NCI-H524 treated with DMSO at 0.1 percent for 48 hours (cell line): ENCODE measurements around the gene CENPM.

Experiments used
- DNase-seq: peaks from one replicate; lab custom pipeline; 2025; lab: John Stamatoyannopoulos, UW

Gene CENPM

GRCh38 chr22:41913842-41914534 lies 33.0 kb downstream of the CENPM start:
- no peak for DNase-seq

DNA sequence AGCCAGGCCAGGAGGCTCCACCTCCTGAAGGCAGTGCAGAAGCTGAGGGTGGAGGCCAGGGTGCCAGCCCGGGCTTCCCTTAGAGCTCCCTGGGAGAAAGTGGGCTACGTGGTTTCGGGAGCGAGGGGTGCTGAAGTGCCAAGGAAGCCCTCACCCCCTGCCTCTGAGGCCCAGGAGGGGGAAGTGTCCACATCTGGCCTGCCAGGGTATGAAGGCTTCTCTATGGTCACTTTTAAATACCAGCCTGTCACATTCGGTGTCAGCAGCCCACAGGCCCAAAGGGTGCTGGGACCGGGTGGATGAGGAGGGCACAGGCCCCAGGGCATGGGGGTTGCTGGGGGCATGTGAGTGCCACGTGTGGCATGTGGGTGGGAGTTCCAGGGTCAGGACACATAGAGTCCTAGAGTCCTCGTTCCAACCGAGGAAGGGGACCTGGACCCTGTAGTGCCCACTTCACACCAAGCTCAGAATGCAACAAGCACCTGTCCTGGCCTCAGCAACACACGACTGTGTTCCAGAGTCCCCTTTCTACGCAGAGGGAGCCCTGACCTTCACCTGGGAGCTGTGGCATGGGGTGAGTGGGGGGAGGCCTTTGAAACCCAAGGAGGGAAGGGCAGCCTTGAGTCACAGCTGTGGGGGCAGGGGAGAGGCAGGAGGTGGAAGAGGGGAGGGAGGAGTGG lies 33.8 kb downstream of the CENPM start:
- DNase-seq: no peak

DNA sequence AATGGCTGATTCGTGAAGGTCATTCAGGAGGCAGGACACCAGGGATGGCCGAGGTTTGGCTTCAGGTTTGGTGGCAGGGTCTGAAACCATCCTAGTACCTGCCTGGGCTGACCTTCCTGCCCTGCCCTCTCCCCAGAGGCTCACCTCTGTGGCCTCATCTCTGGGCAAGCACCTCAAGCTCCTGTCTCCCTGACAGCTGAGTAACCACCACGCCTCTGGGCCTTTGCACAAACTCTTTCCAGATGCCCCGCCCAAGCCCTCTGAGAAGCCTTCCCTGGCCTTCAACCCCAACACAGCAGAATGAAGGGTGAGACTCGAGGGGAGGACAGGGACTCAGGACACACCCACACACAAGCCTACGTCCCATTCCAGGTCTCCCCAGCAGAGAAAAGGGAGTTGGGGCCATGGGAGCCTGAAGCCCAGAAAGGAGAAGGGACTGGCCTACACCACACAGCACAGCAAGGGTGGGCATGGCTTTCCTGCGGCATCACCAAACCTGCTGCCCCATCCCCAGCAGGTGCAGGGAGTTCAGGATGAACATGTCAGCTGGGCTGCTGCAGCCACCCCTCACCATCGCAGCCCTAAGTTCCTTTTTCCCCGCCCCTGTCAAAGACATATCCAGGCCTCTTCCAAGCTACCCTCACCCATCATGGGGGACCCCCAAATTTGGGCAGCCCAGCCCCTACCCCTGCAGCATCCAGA lies 34.5 kb downstream of the CENPM start:
- no peak for DNase-seq

DNA sequence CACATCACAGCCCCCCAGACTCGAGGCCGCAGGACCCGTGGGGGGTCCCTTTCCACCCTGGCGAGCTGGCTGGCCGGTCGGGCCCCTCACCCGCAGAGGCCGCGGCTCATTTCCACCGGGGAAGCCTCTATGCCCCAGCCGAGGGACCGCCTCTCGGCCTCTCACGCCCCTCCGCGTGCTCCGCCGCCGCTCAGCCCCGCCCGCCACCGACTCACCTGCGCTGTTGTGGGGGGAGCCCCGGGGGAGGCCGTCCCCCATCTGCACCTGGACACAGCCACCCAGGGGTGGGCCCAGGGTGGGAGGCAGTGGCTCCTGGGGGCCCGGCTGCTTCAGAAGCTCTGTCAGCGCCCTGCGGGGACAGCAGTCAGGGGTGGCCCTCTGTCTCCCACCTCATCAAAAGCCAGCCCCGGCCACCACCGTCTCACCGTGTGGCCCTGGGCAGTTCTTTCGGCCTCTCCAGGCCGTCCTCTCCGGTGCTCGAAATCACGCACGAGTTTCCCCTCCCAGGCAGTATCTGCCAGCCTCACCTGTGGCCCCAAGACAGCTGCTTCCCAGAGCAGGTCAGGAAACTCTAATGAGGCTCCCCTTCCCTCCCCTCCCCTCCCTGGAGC lies 35.8 kb downstream of the CENPM start:
- no peak for DNase-seq

DNA sequence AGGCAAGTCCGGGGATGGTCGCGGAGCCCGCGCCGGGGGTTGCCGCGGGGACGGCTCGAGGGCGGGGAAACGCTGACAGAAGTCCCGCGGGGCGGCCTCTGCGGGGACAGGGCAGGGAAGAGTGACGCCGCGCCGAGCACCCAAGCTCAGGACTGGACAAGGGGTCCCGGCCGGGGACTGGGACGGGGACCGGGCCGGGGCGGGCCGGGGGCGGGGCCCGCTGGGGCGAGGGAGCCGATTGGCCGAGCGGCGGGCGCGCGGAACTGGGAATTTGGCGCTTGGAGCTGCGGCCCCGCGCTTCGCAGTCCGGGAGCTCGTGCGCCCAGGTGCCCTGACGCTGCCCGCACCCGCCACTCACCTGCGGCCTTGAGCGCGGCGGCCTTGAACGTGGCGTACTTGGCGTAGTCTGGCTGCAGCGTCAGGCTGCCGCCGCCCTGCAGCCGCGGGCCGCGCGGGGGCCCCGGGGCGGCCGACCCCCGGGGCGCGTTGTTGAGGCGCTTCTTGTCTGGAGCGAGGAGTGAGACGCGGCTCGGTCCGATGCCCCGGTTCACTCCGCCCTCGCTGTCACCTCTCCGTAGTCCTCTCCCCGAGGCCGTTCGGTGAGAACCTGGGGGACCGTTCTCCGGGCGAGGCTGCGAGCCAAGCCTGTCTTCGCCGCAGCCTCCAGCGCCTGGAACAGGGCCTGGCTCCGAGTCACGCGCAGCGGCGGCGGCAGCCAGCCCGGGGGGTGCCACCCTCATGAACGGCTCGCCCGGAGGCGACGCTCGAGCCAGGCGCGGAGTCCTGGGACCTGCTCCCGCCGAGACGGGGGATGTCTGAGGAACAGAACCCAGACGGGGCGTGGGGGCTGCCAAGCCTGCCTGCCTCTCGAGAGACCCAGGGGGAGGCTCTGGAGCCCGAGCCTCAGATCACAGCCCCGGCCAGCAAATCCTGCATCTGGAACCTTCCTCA lies 36.6 kb downstream of the CENPM start:
- no peak for DNase-seq

GRCh38 chr22:41909310-41910049 lies 37.5 kb downstream of the CENPM start:
- DNase-seq: no peak

- DNase-seq: no peak
These were observed 38.3 kb downstream of the CENPM start for GRCh38 chr22:41908411-41909309.

GRCh38 chr22:41907436-41908401 lies 39.2 kb downstream of the CENPM start:
- no peak for DNase-seq

GRCh38 chr22:41906822-41907221 lies 40.1 kb downstream of the CENPM start:
- no peak for DNase-seq

DNA sequence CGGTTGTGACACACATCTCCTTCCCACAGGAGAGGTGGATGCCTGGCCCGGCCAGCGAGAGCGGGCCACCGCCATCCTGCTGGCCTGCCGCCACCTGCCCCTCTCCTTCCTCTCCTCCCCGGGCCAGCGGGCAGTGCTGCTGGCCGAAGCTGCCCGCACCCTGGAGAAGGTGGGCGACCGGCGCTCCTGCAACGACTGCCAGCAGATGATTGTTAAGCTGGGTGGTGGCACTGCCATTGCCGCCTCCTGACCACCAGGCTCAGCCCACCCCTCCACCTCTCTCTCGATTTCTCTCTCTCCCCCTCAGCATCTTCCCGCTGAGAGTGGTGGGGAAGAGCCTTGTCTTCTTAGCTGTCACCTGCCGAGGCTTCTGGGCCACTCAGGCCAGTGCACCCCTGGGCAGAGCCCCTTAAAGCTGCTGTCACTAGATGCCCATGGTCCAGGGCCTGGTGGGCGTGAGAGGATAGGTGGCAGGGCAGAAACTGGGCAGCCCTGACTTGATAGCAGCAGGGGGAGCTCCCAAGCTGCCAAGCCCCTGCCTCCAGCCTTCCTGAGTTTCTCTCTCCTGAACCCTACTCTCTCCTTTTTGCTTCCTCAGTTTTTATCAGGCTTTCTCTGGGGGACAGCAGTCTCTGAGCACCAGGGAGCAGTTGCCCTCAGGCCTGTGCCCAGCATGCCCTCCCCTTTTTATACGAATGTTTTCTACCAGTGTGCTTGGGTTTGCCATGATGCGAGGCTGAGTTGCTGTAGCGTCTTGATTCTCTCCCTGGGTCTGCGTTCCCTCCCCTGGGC lies 41.3 kb downstream of the CENPM start:
- DNase-seq: no peak

- no peak for DNase-seq
These were observed 42.2 kb downstream of the CENPM start for GRCh38 chr22:41904450-41905410.

- DNase-seq: no peak
These were observed 44.0 kb downstream of the CENPM start for GRCh38 chr22:41902932-41903421.

- DNase-seq: no peak
These were observed 44.9 kb downstream of the CENPM start for GRCh38 chr22:41902016-41902415.

- DNase-seq: no peak
These were observed 46.2 kb downstream of the CENPM start for GRCh38 chr22:41900652-41901312.

DNA sequence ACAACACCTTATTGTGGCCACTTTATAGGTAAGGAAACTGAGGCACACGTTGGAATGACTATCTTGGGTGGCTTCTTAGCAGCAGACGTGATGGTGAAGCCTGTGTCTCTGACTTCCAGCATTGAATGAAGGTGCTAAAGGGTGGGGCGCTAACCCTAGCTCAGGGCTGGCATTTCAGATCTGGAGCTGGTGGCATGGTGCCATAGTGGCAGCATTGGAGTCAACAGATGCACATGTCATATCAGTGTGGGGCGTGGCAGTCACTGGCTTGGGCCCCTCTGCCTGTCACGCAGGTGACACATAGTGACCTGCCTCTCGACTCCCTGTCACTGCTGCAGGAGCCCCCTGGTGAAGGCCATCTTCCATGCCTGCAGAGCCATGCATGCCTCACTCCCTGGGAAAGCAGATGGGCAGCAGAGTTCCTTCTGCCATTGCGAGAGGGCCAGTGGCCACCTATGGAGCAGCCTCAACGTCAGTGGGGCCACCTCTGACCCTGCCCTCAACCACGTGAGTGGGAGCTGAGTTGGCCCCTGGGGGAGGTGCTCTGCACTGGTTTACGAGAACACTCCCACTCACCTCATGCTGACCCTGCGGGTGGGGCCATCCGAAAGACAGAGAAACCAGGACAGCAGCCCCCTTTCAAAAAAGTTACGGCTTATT lies 46.8 kb downstream of the CENPM start:
- no peak for DNase-seq
